HepG2 (cell line): ENCODE measurements around the gene UBASH3A. TPM values are rescaled to one million over a fixed set of nuclear protein-coding genes. Genes with fewer than 3 reads are reported as not detected.

Experiments used
- ATAC-seq: fragments of 200-7000 bp; cut with Tn5 transposase; 3 replicates; pipeline ENCODE4 v1.9.1; 2020; ENCODE audit warnings: mild to moderate bottlenecking, moderate library complexity
- BruUV-seq: library from RNA; stranded (reverse); fragments of 400-500 nt; replicated peaks from 2 replicates; lab custom pipeline; 2021; lab: Mats Ljungman, UMichigan
- CTCF ChIA-PET: fragments of 300-600 bp; formaldehyde crosslinking; extraction: SDS; loops from one replicate; lab custom pipeline; 2021; ENCODE audit warnings: low total read pairs, inconsistent platforms, low intra/inter-chr PET ratio; lab: Yijun Ruan, JAX
- POLR2A ChIA-PET: fragments of 350-600 bp; sonication (Branson Sonifier 250); formaldehyde crosslinking; loops from one replicate; lab custom pipeline; 2020; ENCODE audit warnings: antibody characterized with exemption, inconsistent platforms; lab: Yijun Ruan, JAX
- DNase-seq: peaks from one replicate; pipeline ENCODE4 v3.0.0-alpha.2; 2015; ENCODE audit warnings: low spot score
- FAIRE-seq: peaks from 3 replicates; lab custom pipeline; 2011; peaks lifted over from hg19 to GRCh38; lab: Jason Lieb, UNC
- H2AFZ ChIP-seq: one replicate; pipeline ENCODE4 v1.6.1; 2011; ENCODE audit warnings: low read length, inconsistent platforms
- H3K27ac ChIP-seq: fragments of 300-600 bp; 3 replicates; pipeline ENCODE4 v1.8.0; 2011; ENCODE audit warnings: mixed run types, mild to moderate bottlenecking, mixed read lengths, low read length, inconsistent platforms; ENCODE audit not compliant: insufficient read depth; ENCODE audit errors: extremely low read length
- H3K27me3 ChIP-seq, 2 experiments: fragments of 200-600 bp in 1 of 2; 2 replicates in 1 of 2; 3 replicates in 1 of 2; pipeline versions ENCODE4 v1.6.0 to v1.8.0; 2011; ENCODE audit warnings: low read length in 2 of 2, mild to moderate bottlenecking in 2 of 2, moderate library complexity in 2 of 2, inconsistent platforms in 1 of 2; ENCODE audit not compliant: insufficient read depth in 2 of 2, control insufficient read depth in 1 of 2
- H3K36me3 ChIP-seq, 2 experiments: fragments of 200-600 bp in 1 of 2; replicated peaks in 1 of 2; 2 replicates in 1 of 2; 3 replicates in 1 of 2; pipeline versions ENCODE4 v1.5.1 to v1.8.0; 2011; ENCODE audit warnings: low read length in 2 of 2, inconsistent platforms in 1 of 2; ENCODE audit not compliant: insufficient read depth in 2 of 2, control insufficient read depth in 1 of 2
- H3K4me1 ChIP-seq: 2 replicates; pipeline ENCODE4 v1.5.1; 2012; ENCODE audit warnings: low read length, inconsistent platforms; ENCODE audit not compliant: insufficient read depth
- H3K4me2 ChIP-seq: 2 replicates; pipeline ENCODE4 v1.6.0; 2011; ENCODE audit warnings: low read depth, low read length, inconsistent platforms
- H3K4me3 ChIP-seq, 3 experiments: fragments of 200-600 bp in 1 of 3; sonication (generic), shearing (Covaris generic) in 1 of 3; replicated peaks in 1 of 3; 2 replicates each; pipeline ENCODE4 v1.5.1; 2011 to 2016; ENCODE audit warnings: low read length in 3 of 3, inconsistent platforms in 2 of 3, low read depth in 2 of 3, mild to moderate bottlenecking in 2 of 3, control low read depth in 1 of 3, mixed read lengths in 1 of 3; ENCODE audit not compliant: insufficient read depth in 1 of 3
- H3K79me2 ChIP-seq: one replicate; pipeline ENCODE4 v1.6.1; 2011; ENCODE audit warnings: low read length, inconsistent platforms; ENCODE audit not compliant: insufficient read depth
- H3K9ac ChIP-seq: 2 replicates; pipeline ENCODE4 v1.6.0; 2011; ENCODE audit warnings: mild to moderate bottlenecking, low read depth, low read length, inconsistent platforms; ENCODE audit not compliant: insufficient read depth
- H3K9me3 ChIP-seq: 2 replicates; pipeline ENCODE4 v1.5.1; 2012; ENCODE audit warnings: mild to moderate bottlenecking, low read length
- H4K20me1 ChIP-seq: 2 replicates; pipeline ENCODE4 v1.6.0; 2011; ENCODE audit warnings: inconsistent platforms, mild to moderate bottlenecking, low read length, moderate library complexity; ENCODE audit not compliant: insufficient read depth
- ATF5 ChIP-seq: sonication (generic); formaldehyde crosslinking; IDR thresholded peaks from 2 replicates; pipeline ENCODE4 v1.4.0; 2020; ENCODE audit warnings: mild to moderate bottlenecking, low read depth, missing genetic modification reagents
- EZH2 ChIP-seq: conservative IDR thresholded peaks from 2 replicates; pipeline ENCODE4 v1.6.1; 2012; ENCODE audit warnings: mild to moderate bottlenecking, low read depth, low read length, moderate library complexity
- GFI1 ChIP-seq: sonication (generic); formaldehyde crosslinking; IDR thresholded peaks from 2 replicates; pipeline ENCODE4 v1.5.0; 2020; ENCODE audit warnings: missing genetic modification reagents, mild to moderate bottlenecking, borderline replicate concordance
- HOXA5 ChIP-seq: sonication (generic); formaldehyde crosslinking; IDR thresholded peaks from 2 replicates; pipeline ENCODE4 v1.4.0; 2020; ENCODE audit warnings: missing genetic modification reagents
- HOXD1 ChIP-seq: sonication (generic); formaldehyde crosslinking; IDR thresholded peaks from 2 replicates; pipeline ENCODE4 v1.5.0; 2020; ENCODE audit warnings: missing genetic modification reagents
- KDM4B ChIP-seq: sonication (generic); formaldehyde crosslinking; IDR thresholded peaks from 2 replicates; pipeline ENCODE4 v1.4.0; 2020; ENCODE audit warnings: missing genetic modification reagents
- KIAA2018 ChIP-seq: sonication (generic); formaldehyde crosslinking; IDR thresholded peaks from 2 replicates; pipeline ENCODE4 v1.5.0; 2020; ENCODE audit warnings: mild to moderate bottlenecking, missing genetic modification reagents, borderline replicate concordance
- KLF6 ChIP-seq: IDR thresholded peaks from 2 replicates; pipeline ENCODE4 v1.8.0; 2016; ENCODE audit warnings: missing biosample characterization, missing genetic modification reagents
- PHB2 ChIP-seq: fragments of 450-650 bp; IDR thresholded peaks from 2 replicates; pipeline ENCODE4 v1.6.1; 2018; ENCODE audit not compliant: partially characterized antibody
- ZNF101 ChIP-seq: sonication (generic); formaldehyde crosslinking; IDR thresholded peaks from 2 replicates; pipeline ENCODE4 v1.4.0; 2020; ENCODE audit warnings: mild to moderate bottlenecking, low read depth, missing genetic modification reagents, borderline replicate concordance
- ZNF644 ChIP-seq: IDR thresholded peaks from 2 replicates; pipeline ENCODE4 v1.6.1; 2016; ENCODE audit warnings: low read depth
- ZNF691 ChIP-seq: sonication (generic); formaldehyde crosslinking; IDR thresholded peaks from 2 replicates; pipeline ENCODE4 v1.4.0; 2020; ENCODE audit warnings: missing genetic modification reagents, low read depth, mild to moderate bottlenecking, borderline replicate concordance
- ZSCAN25 ChIP-seq: sonication (generic); formaldehyde crosslinking; IDR thresholded peaks from 2 replicates; pipeline ENCODE4 v1.8.0; 2022; ENCODE audit warnings: mild to moderate bottlenecking, missing genetic modification reagents
- WGBS: methylation state at CpG from one replicate; pipeline ENCODE4 v1.1.6; 2017; ENCODE audit warnings: low lambda C conversion rate; 5-methylcytosine and 5-hydroxymethylcytosine counted together
- in situ Hi-C: cut with HindIII; loops from 2 replicates; pipeline ENCODE4 v1.10.0; 2017; ENCODE audit warnings: low pct_unique_long_range_greater_than_20kb; ENCODE audit not compliant: extremely low pct_ligation_motif_present
- intact Hi-C: fragments of 100-400 bp; cut with micrococcal nuclease; formaldehyde crosslinking; loops from one replicate; pipeline ENCODE4 v1.10.0; 2022; ENCODE audit not compliant: unreplicated experiment
- polyA plus RNA-seq, 8 experiments: library from polyadenylated mRNA; depleted of rRNA in 3 of 8; stranded (reverse) in 7 of 8; unstranded in 1 of 8; fragments of >200 nt; fragmentation: Illumina TruSeq in 4 of 8; extraction: Trizol in 4 of 8; gene quantifications; 2 replicates each; pipeline versions ENCODE4 v1.2.1 to v1.2.3, GENCODE V29; 2011 to 2016; ENCODE audit warnings: low read depth in 4 of 8, missing spikeins in 1 of 8, mixed read lengths in 1 of 8; ENCODE audit not compliant: insufficient read depth in 1 of 8
- total RNA-seq, 5 experiments: library from RNA; depleted of rRNA; stranded (reverse); fragments of >200 nt; fragmentation: Illumina TruSeq; extraction: Trizol; gene quantifications; 2 replicates each; pipeline ENCODE4 v1.2.3, GENCODE V29; 2016; ENCODE audit warnings: low read depth in 1 of 5

The UBASH3A gene
- total and polyA plus RNA-seq, 2 of the 13 experiments (the other 11 are each of a cell fraction or from before 2014, with no cell fraction given), result not detected

- no peak overlapping the region for H3K4me2 ChIP-seq
- FAIRE-seq (no peak), ATAC-seq (no peak), DNase-seq (no peak)
- TF ChIP-seq ZSCAN25 (CRISPR knock-in tag) (no peak), KLF6 (CRISPR knock-in tag) (no peak), KIAA2018 (CRISPR knock-in tag) (no peak), HOXD1 (CRISPR knock-in tag) (no peak), GFI1 (no peak), ATF5 (CRISPR knock-in tag) (no peak), HOXA5 (CRISPR knock-in tag) (no peak), ZNF691 (CRISPR knock-in tag) (no peak), EZH2 (no peak), ZNF644 (CRISPR knock-in tag) (no peak), KDM4B (CRISPR knock-in tag) (no peak), PHB2 (no peak), ZNF101 (no peak)
- no peaks in the 10 kb centered on the region for H3K36me3 ChIP-seq
- WGBS, result 70% methylated on average over 10 of the region's 10 CpGs
- no peak overlapping the region for H2AFZ ChIP-seq
- H3K9me3 ChIP-seq, result peaks cover 9% of the 10 kb centered on the region
- no peak overlapping the region for H3K4me3 ChIP-seq
- H3K27me3 ChIP-seq, result peaks cover 0 to 2% of the 10 kb centered on the region in 2 experiments; a peak in 2 of 5 replicates
- H3K4me1 ChIP-seq, result peaks cover 30% of the 10 kb centered on the region
- no TSS peak for BruUV-seq
- in situ Hi-C loops (no loop called here), intact Hi-C loops (no loop called here)
- ChIA-PET POLR2A (no interaction called here), CTCF (no interaction called here)
- H3K9ac ChIP-seq, result no peak overlapping the region
- H3K79me2 ChIP-seq, result no peaks in the 10 kb centered on the region
- H3K27ac ChIP-seq, result no peak overlapping the region
- no peaks in the 10 kb centered on the region for H4K20me1 ChIP-seq
Measured at GRCh38 chr21:42406201-42406621, 2.5 kb downstream of the UBASH3A start.
